ENCODE measurements around the gene ANKRD65. TPM values are rescaled to one million over a fixed set of nuclear protein-coding genes. Genes with fewer than 3 reads are reported as not detected.
"Not testable (repeated sequence)": the region's sequence is repeated elsewhere in the genome, so short reads cannot be mapped to it uniquely, and the experiment has no call there.

Gene ANKRD65
- total RNA-seq, 4 donors from 2014 or later: 3.1 to 10.9 (median 6.2) TPM

GRCh38 chr1:1406101-1406820 is 14.8 kb downstream of the ANKRD65 start:
- DNase-seq (ENCODE audit: low spot score in 2 of 2): no peak
- WGBS, 2 donors: 35 to 48% methylated on average over 36 to 43 of the region's 43 CpGs
- peak overlapping the region; percentile 95 for H3K4me3 ChIP-seq (ENCODE audit: low read depth, poor library complexity, severe bottlenecking)
- intact Hi-C loops (cut with DNase I; ENCODE audit: low total_unique reads): no loop called here
- no peak for TF ChIP-seq POLR2A (IDR thresholded peaks at IDR 0.05)
- TF ChIP-seq, protein P1, sequence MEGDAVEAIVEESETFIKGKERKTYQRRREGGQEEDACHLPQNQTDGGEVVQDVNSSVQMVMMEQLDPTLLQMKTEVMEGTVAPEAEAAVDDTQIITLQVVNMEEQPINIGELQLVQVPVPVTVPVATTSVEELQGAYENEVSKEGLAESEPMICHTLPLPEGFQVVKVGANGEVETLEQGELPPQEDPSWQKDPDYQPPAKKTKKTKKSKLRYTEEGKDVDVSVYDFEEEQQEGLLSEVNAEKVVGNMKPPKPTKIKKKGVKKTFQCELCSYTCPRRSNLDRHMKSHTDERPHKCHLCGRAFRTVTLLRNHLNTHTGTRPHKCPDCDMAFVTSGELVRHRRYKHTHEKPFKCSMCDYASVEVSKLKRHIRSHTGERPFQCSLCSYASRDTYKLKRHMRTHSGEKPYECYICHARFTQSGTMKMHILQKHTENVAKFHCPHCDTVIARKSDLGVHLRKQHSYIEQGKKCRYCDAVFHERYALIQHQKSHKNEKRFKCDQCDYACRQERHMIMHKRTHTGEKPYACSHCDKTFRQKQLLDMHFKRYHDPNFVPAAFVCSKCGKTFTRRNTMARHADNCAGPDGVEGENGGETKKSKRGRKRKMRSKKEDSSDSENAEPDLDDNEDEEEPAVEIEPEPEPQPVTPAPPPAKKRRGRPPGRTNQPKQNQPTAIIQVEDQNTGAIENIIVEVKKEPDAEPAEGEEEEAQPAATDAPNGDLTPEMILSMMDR (IDR thresholded peaks at IDR 0.05): no peak

GRCh38 chr1:1403653-1404052 is 17.4 kb downstream of the ANKRD65 start:
- H3K4me3 ChIP-seq (ENCODE audit: low read depth, poor library complexity, severe bottlenecking): no peak overlapping the region
- no peak for DNase-seq (ENCODE audit: low spot score in 2 of 2)
- intact Hi-C loops (cut with DNase I; ENCODE audit: low total_unique reads): no loop called here
- TF ChIP-seq, protein P1 (IDR thresholded peaks at IDR 0.05): no peak
- TF ChIP-seq POLR2A (IDR thresholded peaks at IDR 0.05): no peak
- whole genome bisulfite sequencing, 2 donors: 80 to 84% methylated on average over 7 of the region's 7 CpGs

GRCh38 chr1:1402901-1403392 is 18.1 kb downstream of the ANKRD65 start:
- H3K4me3 ChIP-seq (ENCODE audit: low read depth, poor library complexity, severe bottlenecking); intact Hi-C loops (cut with DNase I; ENCODE audit: low total_unique reads); DNase-seq (ENCODE audit: low spot score in 2 of 2): not testable (repeated sequence)
- 88 to 91% methylated on average over 9 of the region's 9 CpGs for WGBS, 2 donors

DNA sequence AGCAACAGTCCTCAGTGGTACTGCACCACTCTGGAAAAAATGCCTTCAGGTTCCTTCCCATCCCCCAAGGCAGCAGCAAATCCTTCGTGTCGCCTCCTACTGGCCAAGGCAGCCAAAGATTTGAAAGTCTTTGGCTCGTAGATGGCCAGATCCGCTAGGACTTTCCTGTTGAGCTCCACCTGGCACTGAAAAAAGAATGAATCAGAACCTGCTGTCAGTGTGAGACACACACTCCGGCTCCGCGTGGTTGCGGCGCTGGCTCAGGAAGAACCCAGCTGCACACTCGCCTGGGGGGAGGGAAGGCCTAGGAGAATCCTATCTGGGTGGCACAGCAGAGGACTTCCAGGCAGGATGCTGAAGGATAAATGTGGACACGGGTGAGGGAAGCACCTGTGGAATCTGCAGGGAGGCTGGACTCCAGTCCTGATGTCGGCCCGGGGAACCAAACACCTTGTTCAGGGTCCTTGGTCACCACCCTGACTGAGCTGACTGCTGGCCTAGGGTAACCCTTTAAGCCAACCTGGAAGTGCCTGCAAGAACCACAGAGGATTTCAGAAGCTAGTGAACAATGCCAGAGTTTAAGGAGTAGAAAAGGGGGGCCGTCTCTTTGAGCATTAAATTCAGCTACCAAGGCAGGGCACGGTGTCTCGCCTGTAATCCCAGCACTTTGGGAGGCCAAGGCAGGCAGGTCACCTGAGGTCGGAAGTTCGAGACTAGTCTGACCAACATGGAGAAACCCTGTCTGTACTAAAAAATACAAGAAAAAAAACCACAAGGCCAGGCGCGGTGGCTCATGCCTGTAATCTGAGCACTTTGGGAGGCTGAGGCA is 18.8 kb downstream of the ANKRD65 start:
- no peak overlapping the region for H3K4me3 ChIP-seq (ENCODE audit: low read depth, poor library complexity, severe bottlenecking)
- intact Hi-C loops (cut with DNase I; ENCODE audit: low total_unique reads): no loop called here
- TF ChIP-seq POLR2A (IDR thresholded peaks at IDR 0.05): no peak
- TF ChIP-seq, protein P1 (IDR thresholded peaks at IDR 0.05): no peak
- no peak for DNase-seq (ENCODE audit: low spot score in 2 of 2)
- 51 to 52% methylated on average over 20 of the region's 20 CpGs for WGBS, 2 donors

DNA sequence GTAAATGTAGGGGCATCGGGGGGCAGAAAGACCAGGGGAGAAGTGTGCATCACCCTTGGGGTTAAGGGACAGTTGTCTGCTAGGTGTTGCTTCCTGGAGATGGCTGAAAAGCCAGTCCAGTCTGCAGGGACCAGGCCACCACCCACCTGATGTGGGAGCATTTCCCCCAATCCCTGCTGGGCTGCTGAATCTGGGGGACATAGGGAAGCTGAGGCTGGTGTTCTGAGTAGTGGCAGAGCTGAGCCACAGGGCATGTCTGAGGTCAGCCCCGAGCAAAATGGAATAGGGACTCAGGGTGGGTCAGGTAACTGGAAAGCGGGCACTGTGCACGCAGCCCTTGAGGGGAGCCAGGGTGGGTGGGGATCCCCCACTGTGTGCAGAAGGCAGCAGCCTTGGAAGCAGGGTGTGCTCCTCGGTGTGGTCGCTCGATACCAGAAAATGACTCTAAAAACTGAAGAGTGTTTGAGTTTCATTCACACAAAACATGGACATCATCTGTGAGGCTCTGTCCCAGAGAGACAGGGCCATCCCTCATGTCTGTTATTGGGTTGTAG is 19.5 kb downstream of the ANKRD65 start:
- 87 to 93% methylated on average over 7 of the region's 7 CpGs for WGBS, 2 donors
- no peak for DNase-seq (ENCODE audit: low spot score in 2 of 2)
- TF ChIP-seq, protein P1 (IDR thresholded peaks at IDR 0.05): no peak
- no peak for TF ChIP-seq POLR2A (IDR thresholded peaks at IDR 0.05)
- no peak overlapping the region for H3K4me3 ChIP-seq (ENCODE audit: low read depth, poor library complexity, severe bottlenecking)
- intact Hi-C loops (cut with DNase I; ENCODE audit: low total_unique reads): no loop called here

Data from lower leg skin (tissue), 4 donors.